GM18511 (cell line): ENCODE results near the gene C1S.

Experiments used
- ATAC-seq: cut with Tn5 transposase; IDR thresholded peaks from one replicate; pipeline ENCODE4 v1.9.1; 2021; ENCODE audit warnings: mild to moderate bottlenecking, moderate library complexity; ENCODE audit not compliant: unreplicated experiment

C1S gene

GRCh38 chr12:7075518-7075917, 15.0 kb downstream of the C1S start:
- ATAC-seq = no peak

- ATAC-seq = no peak
Measured at GRCh38 chr12:7075939-7076338, 15.4 kb downstream of the C1S start.

GRCh38 chr12:7076493-7076892, 16.0 kb downstream of the C1S start:
- ATAC-seq = no peak

- no peak for ATAC-seq
Measured at GRCh38 chr12:7078163-7078562, 17.6 kb downstream of the C1S start.

GRCh38 chr12:7079826-7080125, 19.3 kb downstream of the C1S start:
- no peak for ATAC-seq

GRCh38 chr12:7081037-7081436, 20.5 kb downstream of the C1S start:
- no peak for ATAC-seq

- ATAC-seq = no peak
Measured at GRCh38 chr12:7083125-7083524, 22.6 kb downstream of the C1S start.

- ATAC-seq = no peak
Measured at GRCh38 chr12:7089196-7089871, 28.8 kb downstream of the C1S start.

- no peak for ATAC-seq
Measured at GRCh38 chr12:7090222-7090998, 29.9 kb downstream of the C1S start.

GRCh38 chr12:7091171-7091570, 30.7 kb downstream of the C1S start:
- no peak for ATAC-seq

GRCh38 chr12:7091660-7092228, 31.2 kb downstream of the C1S start:
- ATAC-seq = no peak

- ATAC-seq = no peak
Measured at GRCh38 chr12:7092229-7092985, 31.9 kb downstream of the C1S start, which contains the start of gene C1R. Gene C1R (minus strand): TSS chr12:7092445. CDS start chr12:7092388, 57 bp downstream.

GRCh38 chr12:7092986-7093460, 32.5 kb downstream of the C1S start:
- ATAC-seq = no peak

GRCh38 chr12:7093486-7093885, 33.0 kb downstream of the C1S start:
- no peak for ATAC-seq

- no peak for ATAC-seq
Measured at GRCh38 chr12:7093892-7094291, 33.4 kb downstream of the C1S start.

- no peak for ATAC-seq
Measured at GRCh38 chr12:7096006-7096932, 35.8 kb downstream of the C1S start.

- no peak for ATAC-seq
Measured at GRCh38 chr12:7096979-7097378, 36.5 kb downstream of the C1S start.

GRCh38 chr12:7099290-7099996, 38.9 kb downstream of the C1S start:
- ATAC-seq = no peak

GRCh38 chr12:7100239-7100638, 39.7 kb downstream of the C1S start:
- no peak for ATAC-seq
